T1000 (cell line): ENCODE data around the gene PPBP.

ENCODE experiments used
- DNase-seq: peaks from one replicate; lab custom pipeline; 2025; ENCODE audit warnings: mixed read lengths; lab: John Stamatoyannopoulos, UW

The PPBP gene

DNA sequence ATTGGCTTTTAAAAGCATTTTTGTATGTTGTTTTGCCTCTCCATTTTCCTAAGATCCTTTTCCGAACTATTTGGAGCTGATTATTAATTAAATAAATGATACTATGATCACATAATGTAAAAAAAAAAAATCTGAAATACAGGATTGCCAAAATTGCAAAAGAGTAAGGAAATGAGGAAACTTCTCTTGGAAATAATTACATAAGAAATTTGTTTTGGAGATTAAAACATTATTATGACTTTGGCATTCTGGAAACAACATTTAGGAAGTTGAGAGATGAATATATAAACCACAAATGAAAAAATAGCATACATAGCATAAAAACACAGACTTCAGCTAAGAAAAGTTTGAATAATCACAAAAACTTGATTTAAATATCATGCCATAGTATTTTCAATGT is 39.7 kb downstream of the PPBP start:
- no peak for DNase-seq

DNA sequence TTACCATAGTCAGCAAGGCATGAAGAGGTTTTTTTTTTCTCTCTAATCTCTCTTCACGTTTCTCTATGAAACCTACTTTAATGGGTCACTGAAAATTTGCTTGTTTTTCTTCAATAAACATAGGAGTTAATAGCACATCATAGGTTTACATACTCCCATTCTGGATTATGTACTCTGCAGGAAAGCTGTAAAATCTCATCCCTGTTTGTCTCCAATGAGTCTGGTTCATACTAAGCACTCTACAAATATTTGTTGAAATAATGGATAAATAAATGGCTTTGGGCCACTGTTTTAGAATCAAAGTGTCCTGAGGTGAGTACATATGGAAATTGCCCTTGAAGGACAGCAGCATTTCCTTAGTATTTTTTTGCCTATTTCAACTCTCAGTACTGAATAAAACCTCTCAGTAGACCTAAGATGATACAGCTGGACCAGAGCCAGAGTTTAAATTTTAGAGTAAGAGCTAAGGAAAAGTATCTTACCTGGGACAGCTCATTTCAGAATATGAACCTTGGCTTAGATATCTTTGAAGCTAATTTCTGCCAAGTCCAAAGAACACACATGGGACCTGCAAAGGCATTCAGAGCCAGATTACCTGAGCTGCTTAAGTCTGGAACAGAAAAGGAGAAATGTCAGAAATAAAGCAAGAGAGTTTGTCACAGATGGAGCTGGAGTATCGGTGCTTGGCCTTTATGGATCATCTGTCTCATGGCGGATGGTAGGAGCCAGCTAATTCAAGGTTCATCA is 40.6 kb downstream of the PPBP start:
- DNase-seq, result no peak

DNA sequence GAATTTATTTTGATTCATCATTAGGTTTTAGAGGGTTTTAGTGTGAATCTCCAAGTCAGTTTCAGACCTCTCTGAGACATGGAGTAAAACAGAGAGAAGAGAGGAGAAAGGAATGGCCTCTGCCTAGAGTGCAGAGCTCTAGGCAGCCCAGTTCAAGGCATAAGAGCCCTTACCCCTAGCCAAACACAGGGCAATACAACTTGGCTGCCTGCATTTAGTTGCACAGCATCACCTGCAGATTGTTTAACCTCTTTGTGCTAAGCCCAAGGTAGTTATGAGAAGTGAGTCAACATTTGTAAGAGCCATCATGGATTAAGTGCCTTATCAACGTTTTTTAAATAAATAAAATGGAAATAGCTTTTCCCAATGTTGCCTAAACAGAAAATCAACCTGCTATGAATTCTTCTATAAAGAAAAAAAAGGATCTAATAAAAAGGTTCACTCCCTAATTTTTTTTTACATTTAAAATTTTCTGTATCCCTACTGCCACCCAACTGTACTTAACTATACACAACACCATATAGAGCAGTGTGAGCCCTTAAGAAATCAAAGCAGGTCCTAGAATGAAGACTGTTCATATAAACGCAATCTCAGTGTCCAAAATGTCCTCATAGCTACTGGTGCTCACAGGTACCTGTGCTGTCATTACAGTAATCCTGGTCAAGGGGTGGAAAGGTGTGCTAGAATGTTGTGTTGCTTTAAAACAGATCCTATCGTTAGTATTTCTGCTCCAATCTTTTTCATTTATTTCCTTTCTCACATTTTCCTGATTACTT is 42.1 kb downstream of the PPBP start:
- DNase-seq, result no peak

DNA sequence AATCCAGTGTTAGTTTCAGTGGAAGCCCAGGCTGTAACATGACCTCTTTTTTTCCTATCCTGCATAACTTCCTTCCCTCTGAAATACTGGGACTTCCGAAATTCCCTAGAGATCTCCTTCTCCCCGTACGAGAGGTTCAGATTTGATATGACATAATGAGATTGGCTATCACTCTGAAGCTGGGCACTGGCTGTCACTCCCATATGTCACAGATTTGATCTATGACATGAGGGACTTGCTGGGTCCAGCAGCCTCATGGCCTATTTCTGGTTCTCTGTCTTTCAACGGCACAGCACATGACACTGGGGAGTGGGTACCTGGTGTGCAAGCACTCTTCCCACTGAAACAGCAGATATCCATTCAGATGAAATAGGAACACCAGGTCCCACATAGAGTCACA is 42.9 kb downstream of the PPBP start:
- DNase-seq, result no peak

DNA sequence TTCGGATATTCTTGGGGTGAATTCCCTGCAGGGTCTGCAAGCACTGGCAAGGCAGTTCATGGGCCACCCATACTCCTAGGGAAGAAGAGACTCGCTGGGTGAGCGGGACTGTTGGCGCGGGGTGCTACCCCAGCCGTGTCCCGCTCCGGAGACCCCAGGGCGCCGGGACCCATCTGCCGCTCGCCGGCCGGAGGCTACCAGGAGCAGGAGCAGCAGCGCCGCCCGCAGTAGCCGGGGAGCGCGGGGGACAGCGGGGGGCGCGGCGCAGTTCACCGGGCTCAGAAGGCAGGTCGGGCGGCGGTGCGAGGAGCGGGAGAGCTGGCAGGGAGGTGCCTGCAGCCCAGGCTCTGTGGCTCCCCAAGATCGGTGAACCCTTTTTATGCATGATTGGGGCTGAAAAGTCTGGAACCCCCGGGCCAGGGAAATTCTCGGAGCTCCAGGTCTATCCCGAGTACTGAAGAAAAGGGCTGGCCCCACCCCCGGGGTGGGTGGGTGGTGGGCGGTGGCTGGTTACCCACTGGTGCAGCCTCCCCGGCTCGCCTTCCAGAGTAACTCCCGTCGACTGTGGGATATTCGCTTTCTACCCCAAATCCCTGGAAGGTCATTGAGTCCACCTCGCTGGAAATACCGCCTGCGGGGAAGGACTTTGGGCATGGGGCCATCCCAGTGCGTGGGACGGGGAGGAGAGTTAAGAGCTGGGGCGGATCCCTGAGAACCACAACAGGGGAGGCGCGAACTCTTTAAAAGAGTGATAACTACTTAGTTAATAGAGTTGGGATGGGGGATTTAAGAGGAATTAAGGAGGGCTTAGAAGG is 43.7 kb downstream of the PPBP start:
- no peak for DNase-seq

DNA sequence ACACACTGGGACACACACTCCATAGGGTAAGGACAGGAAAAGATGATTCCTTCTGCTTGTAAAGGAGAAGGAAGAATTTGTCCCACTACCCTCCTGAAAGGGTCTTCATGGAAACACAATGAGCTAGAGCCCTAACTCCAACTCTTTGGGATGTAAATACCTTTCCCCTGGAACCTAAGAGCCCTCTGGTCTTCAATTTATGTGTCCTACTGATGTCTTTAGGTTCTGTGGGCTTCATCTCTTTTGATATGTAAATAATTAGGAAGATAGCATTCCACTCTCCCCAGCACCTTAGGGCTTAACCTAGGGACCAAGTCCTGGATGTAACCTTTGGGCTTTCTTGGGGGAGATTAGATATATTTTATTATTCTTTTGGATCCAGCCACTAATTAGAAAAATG is 44.4 kb downstream of the PPBP start:
- DNase-seq, result no peak

DNA sequence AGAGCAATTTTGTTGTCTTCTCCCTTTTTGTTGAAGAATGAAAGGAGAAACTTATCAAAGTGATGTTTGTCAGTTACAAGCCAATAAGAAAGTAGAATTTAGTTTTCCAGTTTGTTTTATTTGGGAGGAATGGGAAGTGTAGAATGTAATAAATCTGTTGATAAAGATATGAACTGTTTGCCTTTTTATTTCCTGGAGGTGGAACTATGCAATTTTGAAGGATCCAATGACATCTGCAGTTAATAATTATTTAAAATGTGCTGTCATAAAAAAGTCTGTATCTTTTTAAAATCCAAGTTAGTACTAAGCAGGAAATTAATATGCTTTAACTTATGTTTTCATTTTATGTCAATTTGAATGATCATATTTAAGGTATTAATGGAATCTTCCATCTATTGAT is 51.0 kb downstream of the PPBP start:
- DNase-seq, result no peak
